Activated CD4-positive, alpha-beta T cell treated with anti-CD3 and anti-CD28 coated beads, Interleukin-2, amount 50 U/mL, for 16 hours (primary cell): ENCODE results near the gene SNAP47.
"Not testable (repeated sequence)": the region's sequence is repeated elsewhere in the genome, so short reads cannot be mapped to it uniquely, and the experiment has no call there.

Experiments
- DNase-seq: peaks from one replicate; pipeline ENCODE4 v3.0.0-alpha.2; 2020

Gene SNAP47, protein sequence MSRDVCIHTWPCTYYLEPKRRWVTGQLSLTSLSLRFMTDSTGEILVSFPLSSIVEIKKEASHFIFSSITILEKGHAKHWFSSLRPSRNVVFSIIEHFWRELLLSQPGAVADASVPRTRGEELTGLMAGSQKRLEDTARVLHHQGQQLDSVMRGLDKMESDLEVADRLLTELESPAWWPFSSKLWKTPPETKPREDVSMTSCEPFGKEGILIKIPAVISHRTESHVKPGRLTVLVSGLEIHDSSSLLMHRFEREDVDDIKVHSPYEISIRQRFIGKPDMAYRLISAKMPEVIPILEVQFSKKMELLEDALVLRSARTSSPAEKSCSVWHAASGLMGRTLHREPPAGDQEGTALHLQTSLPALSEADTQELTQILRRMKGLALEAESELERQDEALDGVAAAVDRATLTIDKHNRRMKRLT

DNA sequence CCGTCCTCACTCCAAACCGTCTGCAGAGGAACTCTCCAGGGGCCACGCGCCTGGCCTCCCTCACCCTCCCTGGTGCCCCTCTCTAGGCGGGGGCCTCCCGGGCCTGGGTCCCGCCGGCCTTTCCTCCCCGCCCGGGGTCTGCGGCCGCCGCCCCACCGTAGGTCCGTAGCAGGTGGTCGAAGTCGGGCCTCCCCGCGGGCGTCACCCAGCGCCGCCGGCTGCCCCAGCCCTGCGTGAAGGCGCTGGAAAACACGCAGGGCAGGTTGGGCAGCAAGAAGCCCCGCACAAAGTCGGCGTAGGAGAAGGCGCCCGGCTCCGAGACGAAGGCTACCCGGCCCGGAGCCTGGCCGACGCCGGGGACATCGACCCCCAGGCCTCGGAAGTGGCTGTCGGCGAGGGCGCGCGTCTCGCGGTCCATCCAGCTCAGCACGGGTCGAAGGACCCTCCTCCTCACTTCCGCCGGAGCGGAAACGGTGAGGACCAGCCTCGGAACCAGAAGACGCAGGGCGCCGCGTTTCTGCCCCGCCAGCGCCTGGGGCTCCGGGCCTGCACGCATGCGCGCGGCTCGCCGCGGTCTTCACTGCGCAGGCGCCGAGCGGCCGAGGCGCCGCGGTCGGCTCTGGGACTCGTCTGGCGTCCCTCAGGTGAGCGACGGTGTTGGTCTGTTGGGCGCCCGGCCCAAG lies at the start of gene SNAP47, which contains the start of gene JMJD4:
Gene SNAP47 (plus strand): TSS at position 580 of the 683 bp plus-strand sequence. CDS start 12,302 bp downstream, outside the sequence.
Gene JMJD4 (minus strand): TSS at position 447 of the 683 bp plus-strand sequence. CDS start 29 bp downstream, at position 418.
- DNase-seq, result peak; percentile 95

DNA sequence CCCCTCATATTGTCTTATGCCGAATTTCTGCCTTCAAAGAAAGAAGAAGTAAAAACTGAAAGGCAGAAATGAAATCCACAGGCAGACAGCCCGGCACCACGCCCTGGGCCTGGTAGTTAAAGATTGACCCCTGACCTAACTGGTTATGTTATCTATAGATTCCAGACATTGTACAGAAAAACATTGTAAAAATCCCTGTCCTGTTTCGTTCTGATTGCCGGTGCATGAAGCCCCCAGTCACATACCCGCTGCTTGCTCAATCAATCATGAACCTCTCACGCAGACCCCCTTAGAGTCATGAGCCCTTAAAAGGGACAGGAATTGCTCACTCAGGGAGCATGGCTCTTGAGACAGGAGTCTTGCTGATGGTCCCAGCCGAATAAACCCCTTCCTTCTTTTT lies 49.4 kb upstream of the SNAP47 start:
- DNase-seq, result no peak

DNA sequence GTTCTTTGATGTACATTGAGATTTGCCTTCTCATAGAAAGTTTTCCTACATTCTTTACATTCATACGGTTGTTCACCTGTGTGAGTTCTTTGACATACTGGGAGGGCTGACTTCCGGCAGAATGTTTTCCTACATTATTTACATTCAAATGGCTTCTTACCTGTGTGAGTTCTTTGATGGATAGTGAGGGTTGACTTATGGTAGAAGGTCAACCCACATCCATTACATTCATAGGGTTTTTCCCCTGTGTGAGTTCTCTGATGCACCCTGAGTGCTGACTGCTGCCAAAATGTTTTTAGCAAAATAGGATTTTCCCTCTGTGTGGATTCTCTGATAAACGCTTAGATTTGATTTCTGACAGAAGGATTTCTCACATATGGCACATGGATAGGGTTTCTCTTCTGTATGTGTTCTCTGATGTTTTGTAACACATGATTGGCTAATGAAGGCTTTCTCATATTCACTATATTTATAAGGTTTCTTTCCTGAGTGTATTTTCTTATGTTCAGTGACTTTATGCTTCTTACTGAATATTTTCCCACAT lies 37.8 kb upstream of the SNAP47 start:
- DNase-seq, result no peak

DNA sequence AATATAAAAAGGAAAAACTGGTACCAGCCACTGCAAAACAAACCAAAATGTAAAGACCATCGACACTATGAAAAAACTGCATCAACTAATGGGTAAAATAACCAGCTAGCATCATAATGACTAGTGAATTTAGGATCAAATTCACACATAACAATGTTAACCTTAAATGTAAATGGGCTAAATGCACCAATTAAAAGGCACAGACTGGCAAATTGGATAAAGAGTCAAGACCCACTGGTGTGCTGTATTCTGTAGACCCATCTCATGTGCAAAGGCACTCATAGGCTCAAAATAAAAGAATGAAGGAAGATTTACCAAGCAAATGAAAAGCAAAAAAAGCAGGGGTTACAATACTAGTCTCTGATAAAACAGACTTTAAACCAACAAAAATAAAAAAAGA lies 33.6 kb upstream of the SNAP47 start:
- DNase-seq, result not testable (repeated sequence)

DNA sequence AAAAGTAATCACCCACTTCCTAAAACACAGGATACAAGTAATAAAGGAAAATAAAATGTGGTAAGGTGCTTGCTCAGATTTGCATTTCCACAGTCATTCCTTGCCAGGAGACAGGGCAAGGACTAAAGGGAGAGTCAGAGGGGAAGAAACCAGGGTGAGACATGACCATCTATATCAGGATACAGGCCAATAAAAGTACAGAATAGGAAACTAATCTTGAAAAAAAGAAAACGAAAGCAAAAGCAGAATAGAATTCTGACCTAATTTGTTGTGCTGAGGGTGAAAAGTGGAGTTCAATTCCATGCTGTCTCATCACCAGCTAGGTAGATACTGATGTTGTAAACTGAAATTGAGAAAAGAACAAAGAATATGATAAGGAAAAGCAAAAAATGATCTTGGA lies 27.4 kb upstream of the SNAP47 start:
- no peak for DNase-seq

DNA sequence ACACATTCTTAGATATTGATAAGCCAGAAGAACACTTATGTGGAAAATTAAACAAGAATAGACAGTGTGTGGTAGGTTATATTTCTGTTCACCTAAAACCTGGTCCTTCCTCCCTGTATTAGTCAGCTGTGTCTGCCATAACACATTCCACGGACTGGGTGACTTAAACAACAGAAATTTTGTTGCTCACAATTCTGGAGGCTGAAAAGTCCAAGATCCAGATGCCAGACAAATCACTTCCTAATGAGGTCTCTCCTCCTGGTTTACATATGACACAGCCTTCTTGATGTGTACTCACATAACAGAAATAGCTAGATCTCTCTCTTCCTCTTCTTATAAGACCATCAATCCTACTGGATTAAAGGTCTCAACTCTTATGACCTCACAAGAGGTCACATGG lies 25.8 kb upstream of the SNAP47 start:
- no peak for DNase-seq

DNA sequence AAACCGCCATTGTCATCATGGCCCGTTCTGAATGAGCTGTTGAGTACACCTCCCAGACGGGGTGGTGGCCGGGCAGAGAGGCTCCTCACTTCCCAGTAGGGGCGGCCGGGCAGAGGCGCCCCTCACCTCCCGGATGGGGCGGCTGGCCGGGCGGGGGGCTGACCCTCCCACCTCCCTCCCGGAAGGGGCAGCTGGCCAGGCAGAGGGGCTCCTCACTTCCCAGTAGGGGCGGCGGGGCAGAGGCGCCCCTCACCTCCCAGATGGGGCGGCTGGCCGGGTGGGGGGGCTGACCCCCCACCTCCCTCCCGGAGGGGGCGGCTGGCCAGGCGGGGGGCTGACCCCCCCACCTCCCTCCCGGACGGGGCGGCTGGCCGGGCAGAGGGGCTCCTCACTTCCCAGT lies 24.8 kb upstream of the SNAP47 start:
- not testable (repeated sequence) for DNase-seq

DNA sequence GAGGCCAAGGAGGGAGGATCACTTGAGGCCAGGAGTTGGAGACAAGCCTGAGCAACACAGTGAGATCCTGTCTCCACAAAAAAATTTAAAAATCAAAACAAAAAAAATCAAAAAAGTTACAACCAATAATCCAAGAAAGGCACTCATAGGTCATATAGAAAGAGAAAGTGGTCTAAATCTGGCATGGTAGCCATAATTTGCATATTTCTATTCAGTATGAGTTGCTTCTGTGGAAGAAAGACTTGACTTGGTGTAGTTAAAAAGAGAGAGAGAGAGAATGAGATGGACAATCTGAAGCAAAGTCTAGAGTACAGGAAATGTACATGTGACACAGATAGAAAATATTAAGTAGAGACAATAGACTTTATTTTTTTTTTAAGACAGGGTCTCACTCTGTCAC lies 22.6 kb upstream of the SNAP47 start:
- DNase-seq, result no peak

DNA sequence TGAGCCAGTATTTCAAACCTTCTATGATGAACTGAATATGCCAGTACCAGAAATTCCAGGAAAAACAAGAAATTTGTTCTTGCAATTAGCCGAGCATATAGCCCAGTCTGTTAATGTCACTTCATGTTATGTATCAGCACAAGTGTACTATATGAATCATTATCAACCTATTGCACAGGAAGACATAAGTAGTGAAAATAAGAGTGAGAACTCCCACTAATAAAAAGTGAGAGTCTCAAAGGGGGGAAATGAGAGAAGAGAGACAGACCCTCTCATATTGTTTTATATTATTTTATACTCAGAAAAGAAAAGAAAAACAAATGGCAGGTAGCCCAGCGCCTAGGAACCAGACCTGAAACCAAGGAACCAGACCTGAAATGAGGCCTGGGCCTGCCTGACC lies 16.3 kb upstream of the SNAP47 start:
- DNase-seq, result no peak

DNA sequence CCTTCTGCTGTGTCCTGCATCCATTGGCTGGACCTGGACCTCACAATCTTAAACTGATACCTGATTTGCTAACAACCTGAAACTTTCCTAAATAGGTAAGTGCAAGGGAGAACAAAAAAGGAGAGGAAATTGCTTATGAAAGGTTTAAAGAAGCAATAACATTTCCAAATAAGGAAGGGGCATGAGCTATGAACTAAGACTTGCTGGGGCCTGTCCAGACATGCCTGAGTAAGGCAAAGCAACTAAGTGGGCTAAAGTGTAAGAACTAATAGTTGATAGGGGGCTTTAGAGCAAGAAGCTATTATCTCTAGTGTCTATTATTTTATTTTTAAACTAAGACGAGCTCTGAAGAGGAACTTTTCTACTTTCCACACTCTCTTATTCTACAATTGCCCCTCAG lies 11.8 kb upstream of the SNAP47 start:
- no peak for DNase-seq

DNA sequence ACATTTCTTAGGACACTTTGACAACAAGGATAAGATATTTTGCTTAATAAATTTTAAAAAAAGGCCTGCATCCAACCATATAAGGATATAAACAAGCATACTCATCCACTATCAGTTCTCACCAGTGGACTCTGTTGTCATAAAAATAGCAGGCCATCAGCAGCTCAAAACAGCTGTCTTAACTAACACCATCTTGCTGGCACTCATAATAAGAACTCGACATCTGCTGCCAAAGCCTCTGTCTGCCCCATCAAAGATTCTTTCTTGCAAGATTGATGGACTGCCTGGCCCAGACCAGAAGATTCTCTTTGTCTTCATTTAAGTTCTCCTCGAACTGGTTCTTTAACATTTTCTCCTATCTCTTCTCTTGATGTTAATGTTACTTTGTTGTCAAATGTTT lies 10.2 kb upstream of the SNAP47 start:
- DNase-seq, result no peak

DNA sequence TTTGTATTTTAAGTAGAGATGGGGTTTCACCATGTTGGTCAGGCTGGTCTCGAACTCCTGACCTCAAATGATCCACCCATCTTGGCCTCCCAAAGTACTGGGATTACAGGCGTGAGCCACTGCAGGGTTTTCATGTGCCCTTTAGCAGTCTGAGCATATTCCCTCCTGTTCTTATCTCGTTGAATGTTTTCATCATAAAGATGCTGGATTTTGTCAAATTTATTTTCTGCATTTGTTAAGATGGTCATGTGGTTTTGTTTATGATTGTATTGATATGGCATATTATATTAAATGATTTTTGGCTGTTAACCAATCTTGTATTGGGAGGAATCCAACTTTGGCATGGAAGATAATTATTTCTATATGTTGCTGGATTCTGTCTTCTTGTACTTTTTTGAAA lies 8.9 kb upstream of the SNAP47 start:
- no peak for DNase-seq

DNA sequence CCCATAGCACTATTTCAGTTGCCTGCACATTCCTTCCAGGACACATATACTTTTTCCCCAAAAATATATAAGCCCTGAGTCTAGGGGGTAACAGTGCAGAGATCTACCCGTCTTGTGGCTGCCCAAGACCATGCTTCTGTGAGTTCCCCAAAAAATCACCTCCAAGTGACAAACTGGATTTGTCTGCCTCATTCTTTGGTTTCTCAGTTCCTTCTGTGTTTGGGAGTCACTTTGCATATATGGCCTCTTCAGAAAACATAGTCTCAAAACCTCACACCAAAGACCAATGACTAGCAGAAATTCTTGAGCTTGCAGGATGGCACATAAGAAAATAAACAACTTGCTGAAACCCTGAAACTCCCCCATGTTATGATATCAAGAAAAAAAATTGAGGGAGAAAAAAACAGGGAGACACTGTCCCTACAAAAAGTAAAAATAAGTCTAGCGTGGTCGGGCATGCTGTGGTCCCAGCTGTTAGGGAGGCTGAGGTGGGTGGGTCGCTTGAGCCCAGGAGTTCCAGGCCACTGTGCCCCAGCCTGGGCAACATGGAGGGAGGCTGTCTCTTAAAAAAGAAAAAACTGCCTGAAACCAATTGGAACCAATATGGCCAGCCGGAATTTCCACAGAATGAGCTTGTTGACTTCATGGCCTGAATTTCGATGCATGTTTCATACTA lies 8.2 kb upstream of the SNAP47 start:
- DNase-seq, result no peak

DNA sequence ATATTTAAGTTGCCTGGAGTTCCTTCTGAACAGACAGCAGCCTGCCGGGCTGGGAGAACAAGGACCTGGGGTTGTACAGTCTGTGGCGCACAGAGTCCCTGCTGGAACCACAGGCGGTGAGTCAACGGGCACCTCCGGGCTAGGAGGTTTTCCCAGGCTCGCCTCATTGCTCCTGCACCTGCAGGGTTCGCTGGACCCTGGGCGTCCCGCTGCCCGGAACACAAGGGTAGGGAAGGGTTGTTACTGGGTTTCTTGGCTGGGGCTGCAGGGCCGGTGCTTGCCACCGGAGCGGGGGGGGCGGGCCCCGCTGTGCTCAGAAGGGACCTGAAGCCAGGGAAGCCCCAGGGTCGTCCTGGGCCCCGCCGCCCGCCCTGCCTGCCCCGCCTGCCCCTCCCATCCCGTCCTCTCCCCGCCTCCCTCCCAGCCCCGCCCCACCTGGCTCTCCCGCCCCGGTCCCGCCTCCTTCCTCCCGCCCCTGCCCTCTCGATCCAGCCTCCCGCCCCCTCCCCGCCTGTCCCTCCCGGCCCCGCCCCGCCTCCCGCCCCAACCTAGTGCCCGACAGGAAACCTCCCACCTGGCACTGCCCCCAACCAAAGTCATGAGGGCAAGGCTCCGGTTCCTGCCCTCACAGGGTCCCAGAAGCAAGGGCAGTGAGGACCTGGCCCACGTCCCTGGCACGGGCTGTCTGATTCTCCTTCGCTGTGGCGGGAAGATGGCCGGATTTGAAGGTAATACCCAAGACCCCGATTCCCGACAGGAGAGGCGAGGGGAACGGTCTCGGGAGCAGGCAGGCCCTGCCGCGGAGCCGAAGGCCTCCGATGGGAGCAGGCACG lies 7.0 kb upstream of the SNAP47 start:
- peak; percentile 67 for DNase-seq

DNA sequence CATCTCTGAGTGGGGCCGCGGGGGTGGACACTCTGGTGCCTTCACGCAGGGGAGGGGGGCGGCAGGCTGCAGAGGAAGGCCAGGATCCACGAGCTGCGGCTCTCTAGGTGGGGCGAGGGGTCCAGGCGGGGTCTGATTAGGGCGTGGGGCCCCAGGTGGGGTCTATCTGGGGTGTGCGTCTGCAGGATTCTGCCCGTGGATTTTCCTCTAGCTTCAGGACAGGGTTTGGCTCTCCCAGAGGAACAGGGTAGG lies 6.4 kb upstream of the SNAP47 start:
- no peak for DNase-seq

DNA sequence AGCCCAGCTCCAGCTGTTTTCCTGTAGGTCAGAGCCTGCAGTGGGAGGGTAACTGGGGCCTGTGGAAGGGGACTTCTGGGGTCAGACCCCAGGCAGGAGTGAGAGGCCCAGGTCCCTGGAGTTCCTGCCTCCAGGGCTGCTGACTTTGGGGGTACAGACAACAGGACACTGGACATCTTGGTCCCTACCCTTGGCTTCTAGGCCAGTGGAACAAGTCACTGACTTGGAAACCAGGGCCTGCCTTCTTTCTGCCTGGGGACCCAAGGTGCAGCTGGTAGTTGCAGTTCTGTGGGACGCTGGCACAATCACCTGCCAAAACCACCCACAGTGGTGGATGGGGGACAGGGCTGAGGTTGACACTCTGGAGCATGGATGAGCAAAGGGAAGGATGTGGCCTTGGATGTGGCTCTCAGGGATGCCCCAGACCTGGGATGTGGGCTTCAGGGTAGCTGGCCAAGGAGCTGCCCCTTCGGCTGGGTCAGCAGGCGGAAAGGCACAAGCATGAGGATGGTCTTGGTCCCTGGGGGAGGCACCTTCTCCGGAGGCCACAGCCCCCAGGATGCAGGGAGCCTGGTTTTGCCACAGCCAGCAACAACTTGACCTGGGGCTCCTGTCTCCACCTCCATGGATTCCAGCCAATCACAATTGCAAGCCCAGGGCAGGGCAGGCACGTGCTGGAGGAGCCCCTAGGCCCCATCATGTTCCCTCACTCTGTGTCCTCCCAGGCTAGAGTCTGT lies 5.9 kb upstream of the SNAP47 start:
- no peak for DNase-seq

DNA sequence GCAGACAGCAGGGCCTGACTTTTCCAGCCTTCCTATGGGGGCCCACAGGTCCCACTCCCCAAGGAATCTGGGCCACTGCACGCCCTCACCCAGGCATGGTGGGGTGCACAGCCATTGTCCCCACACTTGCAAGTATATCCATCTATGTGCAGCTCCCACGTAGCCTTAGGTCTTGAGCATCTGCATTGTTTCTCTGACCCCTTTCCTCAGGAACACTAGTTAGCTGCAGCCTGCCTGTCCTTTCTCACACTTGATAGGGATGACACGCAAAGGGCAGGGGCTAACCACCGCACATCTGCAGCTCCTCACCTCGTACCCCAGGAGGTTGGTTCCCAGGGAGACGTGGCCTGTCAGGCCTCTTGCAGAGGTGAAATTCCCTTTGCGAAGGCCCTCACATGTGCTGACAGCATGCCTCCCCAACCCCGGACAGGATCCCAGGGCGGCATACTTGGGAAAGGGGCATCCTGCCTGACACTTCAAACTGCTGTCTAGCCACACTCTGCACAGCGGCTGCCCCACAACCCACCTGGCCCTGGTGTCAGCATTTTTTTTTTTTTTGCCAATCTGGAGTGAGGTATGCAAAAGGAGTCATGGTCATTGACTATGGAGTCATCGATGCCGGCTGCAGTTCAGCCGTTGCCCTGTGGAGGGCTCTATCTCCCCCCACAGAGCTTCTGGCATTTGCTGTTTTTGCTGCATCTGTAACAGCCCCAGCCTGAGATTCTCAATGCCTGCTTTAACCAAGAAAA lies 5.2 kb upstream of the SNAP47 start:
- peak; percentile 56 for DNase-seq

DNA sequence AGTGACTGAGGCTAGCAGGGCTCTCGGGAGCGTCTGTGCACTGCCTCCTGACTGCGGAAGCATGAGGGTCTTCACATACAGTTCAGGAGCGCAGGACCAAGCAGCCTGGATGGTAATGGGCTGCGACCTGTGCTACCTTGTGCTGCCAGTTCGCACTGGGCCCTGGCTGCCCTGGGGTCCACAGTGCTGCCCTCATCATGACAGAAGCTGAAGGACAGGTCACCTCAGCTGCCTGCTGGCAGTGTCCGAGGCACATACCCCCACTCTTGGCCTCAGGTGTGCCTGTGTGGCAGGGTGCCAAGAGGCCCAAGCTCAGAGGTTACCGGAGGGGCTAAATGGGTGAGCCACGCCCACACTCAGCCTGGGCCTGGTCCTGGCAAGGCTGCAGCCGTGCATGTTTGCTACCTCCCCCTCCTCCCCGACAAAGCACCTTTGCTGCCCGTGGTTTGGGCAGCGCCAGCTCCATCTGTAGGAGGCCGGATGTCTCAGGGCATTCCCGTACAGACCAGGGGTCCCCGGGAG lies 4.5 kb upstream of the SNAP47 start:
- DNase-seq, result no peak

DNA sequence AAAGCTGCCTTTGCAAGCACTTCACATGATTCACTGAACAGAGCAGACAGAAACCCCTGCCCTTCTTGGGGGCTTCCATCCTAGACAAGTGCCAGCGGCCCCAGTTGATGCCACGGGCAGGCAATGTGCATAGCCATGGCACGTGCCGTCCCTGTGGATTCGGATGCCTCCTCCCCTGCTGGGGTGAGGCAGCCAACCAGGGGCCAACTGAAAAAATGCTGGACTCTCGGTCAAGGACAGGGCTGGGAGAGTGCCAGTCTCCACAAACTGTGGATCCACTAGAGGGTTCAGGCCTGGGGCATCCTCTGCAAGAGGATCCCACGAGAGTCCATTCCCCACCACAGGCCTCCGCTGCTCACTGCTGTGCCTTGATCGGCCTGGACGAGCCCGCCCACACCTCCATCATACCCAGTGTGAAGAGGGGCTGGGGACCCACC lies 4.0 kb upstream of the SNAP47 start:
- no peak for DNase-seq

DNA sequence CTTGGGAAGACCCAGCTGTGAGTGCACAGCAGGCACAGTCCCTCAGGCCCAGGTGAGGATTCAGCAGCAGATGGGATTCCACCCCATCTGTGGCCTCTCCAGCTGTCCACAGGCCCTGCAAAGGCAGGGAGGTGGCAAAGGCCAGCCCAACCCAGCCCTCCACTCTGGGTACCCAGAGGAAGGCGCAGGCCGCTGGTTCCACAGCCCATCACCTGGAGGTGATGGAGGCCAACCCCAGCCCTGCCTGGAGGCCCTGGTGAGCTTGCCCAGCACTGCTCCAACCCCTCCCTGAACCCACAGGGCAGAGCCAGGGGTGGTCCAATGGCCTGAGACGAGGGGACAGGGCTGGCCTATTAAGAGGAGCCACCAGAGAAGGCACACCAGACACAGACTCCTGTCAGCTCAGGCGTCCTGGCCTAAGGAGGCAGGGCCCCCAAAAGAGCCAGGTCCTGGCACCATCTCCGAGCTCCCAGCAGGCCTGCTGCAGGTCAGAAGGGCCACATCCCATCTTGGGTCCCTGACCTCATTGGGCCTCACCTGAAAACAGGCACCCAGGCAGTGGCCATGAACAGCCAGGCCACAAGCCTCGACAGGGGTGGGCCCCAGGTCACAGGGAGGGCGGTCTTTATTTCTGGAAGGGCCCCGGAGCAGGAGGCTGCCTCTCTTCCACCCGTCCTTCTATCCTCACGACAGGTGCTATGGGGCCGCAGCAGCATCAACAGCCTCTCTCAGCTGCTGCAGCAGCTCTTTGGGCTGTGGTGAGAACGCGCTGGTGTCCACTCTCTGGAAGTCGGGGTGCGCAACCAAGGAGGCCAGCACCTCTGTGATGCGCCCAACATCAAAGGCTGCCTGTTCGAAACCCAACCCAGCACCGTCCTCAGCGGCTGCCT lies 3.3 kb upstream of the SNAP47 start:
- no peak for DNase-seq
